ENCODE results near the gene MAL.

DNA sequence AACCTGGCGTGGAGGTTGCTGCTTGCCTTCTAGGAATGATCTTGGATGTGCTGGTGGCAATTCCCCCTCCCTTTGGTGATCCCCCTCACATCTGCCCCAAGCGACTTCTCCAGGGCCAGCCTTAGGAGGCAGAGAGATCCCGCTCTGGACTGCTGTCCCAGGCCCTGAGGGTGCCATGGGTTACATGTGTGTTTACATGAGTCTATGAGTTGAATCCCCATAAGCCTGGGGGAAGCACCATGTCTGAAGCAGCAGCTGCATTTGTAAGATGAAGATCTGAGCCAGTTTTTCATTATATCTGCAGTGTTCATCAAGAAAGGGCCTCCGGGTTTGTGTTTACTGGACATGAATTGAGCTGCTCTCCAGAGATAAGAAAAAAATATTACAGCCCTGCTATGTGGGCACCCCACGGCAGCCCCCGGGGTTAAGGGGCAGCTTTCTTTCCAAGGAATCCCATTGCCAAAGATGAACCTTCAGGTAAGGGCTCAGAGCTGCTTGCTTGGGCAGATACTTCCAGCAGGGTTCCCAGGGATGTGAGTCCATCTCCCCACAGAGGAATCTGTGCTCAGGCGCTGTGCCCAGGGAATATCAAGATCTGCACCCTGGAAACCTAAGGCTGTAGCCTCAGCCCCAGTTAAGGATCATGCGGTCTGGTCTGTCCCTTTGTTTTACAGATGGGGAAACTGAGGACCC lies 50.1 kb downstream of the MAL start:
- TF ChIP-seq, protein P1, sequence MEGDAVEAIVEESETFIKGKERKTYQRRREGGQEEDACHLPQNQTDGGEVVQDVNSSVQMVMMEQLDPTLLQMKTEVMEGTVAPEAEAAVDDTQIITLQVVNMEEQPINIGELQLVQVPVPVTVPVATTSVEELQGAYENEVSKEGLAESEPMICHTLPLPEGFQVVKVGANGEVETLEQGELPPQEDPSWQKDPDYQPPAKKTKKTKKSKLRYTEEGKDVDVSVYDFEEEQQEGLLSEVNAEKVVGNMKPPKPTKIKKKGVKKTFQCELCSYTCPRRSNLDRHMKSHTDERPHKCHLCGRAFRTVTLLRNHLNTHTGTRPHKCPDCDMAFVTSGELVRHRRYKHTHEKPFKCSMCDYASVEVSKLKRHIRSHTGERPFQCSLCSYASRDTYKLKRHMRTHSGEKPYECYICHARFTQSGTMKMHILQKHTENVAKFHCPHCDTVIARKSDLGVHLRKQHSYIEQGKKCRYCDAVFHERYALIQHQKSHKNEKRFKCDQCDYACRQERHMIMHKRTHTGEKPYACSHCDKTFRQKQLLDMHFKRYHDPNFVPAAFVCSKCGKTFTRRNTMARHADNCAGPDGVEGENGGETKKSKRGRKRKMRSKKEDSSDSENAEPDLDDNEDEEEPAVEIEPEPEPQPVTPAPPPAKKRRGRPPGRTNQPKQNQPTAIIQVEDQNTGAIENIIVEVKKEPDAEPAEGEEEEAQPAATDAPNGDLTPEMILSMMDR (IDR thresholded peaks at IDR 0.05): no peak
- TF ChIP-seq GATA2 (CRISPR knock-in tag; IDR thresholded peaks at IDR 0.05) (no peak), FOXM1 (IDR thresholded peaks at IDR 0.05; ENCODE audit: low read depth) (no peak), RCOR1 (IDR thresholded peaks at IDR 0.05; ENCODE audit: low read length) (no peak), RFX5 (IDR thresholded peaks at IDR 0.05; ENCODE audit: low read length) (no peak), FOXJ3 (CRISPR knock-in tag; IDR thresholded peaks at IDR 0.05) (no peak)

Measured in SK-N-SH (cell line).